IMR-90 (cell line): ENCODE data around the gene GRIN2A. TPM values are rescaled to one million over a fixed set of nuclear protein-coding genes. Genes with fewer than 3 reads are reported as not detected.

Experiments used
- ATAC-seq: fragments of 200-7000 bp; cut with Tn5 transposase; 2 replicates; pipeline ENCODE4 v1.9.1; 2020; ENCODE audit warnings: low read depth, mild to moderate bottlenecking, moderate library complexity
- BruUV-seq: library from RNA; stranded (reverse); fragments of 400-500 nt; replicated peaks from 2 replicates; lab custom pipeline; 2021; lab: Mats Ljungman, UMichigan
- CTCF ChIA-PET: fragments of 300-600 bp; formaldehyde crosslinking; extraction: SDS; loops from one replicate; lab custom pipeline; 2021; ENCODE audit warnings: antibody characterized with exemption; lab: Yijun Ruan, JAX
- POLR2A ChIA-PET: fragments of 300-600 bp; sonication (Branson Sonifier 250); formaldehyde crosslinking; loops from one replicate; lab custom pipeline; 2022; ENCODE audit warnings: antibody characterized with exemption; ENCODE audit not compliant: unreplicated experiment; lab: Charles Lee
- DNase-seq: peaks from one replicate; pipeline ENCODE4 v3.0.0; 2013
- H2AFZ ChIP-seq: replicated peaks from 2 replicates; pipeline ENCODE3; 2013; ENCODE audit warnings: low read length, mild to moderate bottlenecking; ENCODE audit not compliant: poor library complexity
- H2AK5ac ChIP-seq: 2 replicates; pipeline ENCODE4 v1.6.1; 2013; ENCODE audit warnings: low read depth, low read length, inconsistent platforms
- H2AK9ac ChIP-seq: replicated peaks from 2 replicates; pipeline ENCODE3; 2013; ENCODE audit warnings: mild to moderate bottlenecking, low read depth, low read length, moderate library complexity; ENCODE audit not compliant: poor library complexity
- H2BK120ac ChIP-seq: 2 replicates; pipeline ENCODE4 v1.6.1; 2013; ENCODE audit warnings: low read depth, low read length, inconsistent platforms
- H2BK15ac ChIP-seq: 3 replicates; pipeline ENCODE4 v1.6.1; 2013; ENCODE audit warnings: low read depth, low read length, inconsistent platforms
- H2BK20ac ChIP-seq: 2 replicates; pipeline ENCODE4 v1.6.1; 2013; ENCODE audit warnings: low read depth, mild to moderate bottlenecking, inconsistent platforms, low read length, moderate library complexity
- H2BK5ac ChIP-seq: 2 replicates; pipeline ENCODE4 v1.6.1; 2013; ENCODE audit warnings: mild to moderate bottlenecking, low read depth, low read length, inconsistent platforms; ENCODE audit not compliant: poor library complexity, severe bottlenecking
- H3K14ac ChIP-seq: replicated peaks from 2 replicates; pipeline ENCODE4 v1.6.1; 2013; ENCODE audit warnings: low read depth, low read length, inconsistent platforms
- H3K18ac ChIP-seq: 2 replicates; pipeline ENCODE4 v1.6.1; 2013; ENCODE audit warnings: low read depth, low read length, control low read depth
- H3K23ac ChIP-seq: 2 replicates; pipeline ENCODE4 v1.6.1; 2013; ENCODE audit warnings: low read depth, low read length, inconsistent platforms
- H3K27ac ChIP-seq: 2 replicates; pipeline ENCODE4 v1.5.1; 2013; ENCODE audit warnings: mild to moderate bottlenecking, control low read depth, low read length; ENCODE audit not compliant: insufficient read depth
- H3K27me3 ChIP-seq: 2 replicates; pipeline ENCODE4 v1.6.1; 2013; ENCODE audit warnings: low read length; ENCODE audit not compliant: control insufficient read depth, insufficient read depth
- H3K36me3 ChIP-seq: 2 replicates; pipeline ENCODE4 v1.6.1; 2013; ENCODE audit warnings: low read length, mixed read lengths; ENCODE audit not compliant: control insufficient read depth, insufficient read depth
- H3K4ac ChIP-seq: 2 replicates; pipeline ENCODE4 v1.6.1; 2013; ENCODE audit warnings: low read depth, low read length, inconsistent platforms
- H3K4me1 ChIP-seq: 2 replicates; pipeline ENCODE4 v1.6.1; 2013; ENCODE audit warnings: low read length, mixed read lengths; ENCODE audit not compliant: control insufficient read depth, insufficient read depth
- H3K4me2 ChIP-seq: 2 replicates; pipeline ENCODE4 v1.6.1; 2013; ENCODE audit warnings: low read depth, mild to moderate bottlenecking, control low read depth, low read length, moderate library complexity
- H3K4me3 ChIP-seq: 2 replicates; pipeline ENCODE4 v1.5.1; 2013; ENCODE audit warnings: low read depth, mild to moderate bottlenecking, control low read depth, low read length, moderate library complexity; ENCODE audit not compliant: insufficient read depth
- H3K56ac ChIP-seq: 2 replicates; pipeline ENCODE4 v1.6.1; 2013; ENCODE audit warnings: low read length, inconsistent platforms; ENCODE audit not compliant: insufficient read depth; ENCODE audit errors: extremely low read depth
- H3K79me1 ChIP-seq, 2 experiments: 2 replicates each; pipeline ENCODE4 v1.6.1; 2013; ENCODE audit warnings: low read length in 2 of 2, inconsistent platforms in 1 of 2, low read depth in 1 of 2
- H3K9ac ChIP-seq: 2 replicates; pipeline ENCODE4 v1.6.1; 2013; ENCODE audit warnings: low read depth, low read length, control low read depth
- H3K9me1 ChIP-seq: 2 replicates; pipeline ENCODE4 v1.6.1; 2013; ENCODE audit warnings: low read length, inconsistent platforms; ENCODE audit not compliant: insufficient read depth
- H3K9me3 ChIP-seq: 2 replicates; pipeline ENCODE4 v1.6.1; 2013; ENCODE audit warnings: low read length; ENCODE audit not compliant: control insufficient read depth, insufficient read depth
- H4K20me1 ChIP-seq: 2 replicates; pipeline ENCODE4 v1.6.1; 2013; ENCODE audit warnings: low read length, inconsistent platforms; ENCODE audit not compliant: insufficient read depth
- H4K5ac ChIP-seq: 2 replicates; pipeline ENCODE4 v1.6.1; 2013; ENCODE audit warnings: mild to moderate bottlenecking, low read depth, low read length, control low read depth
- H4K8ac ChIP-seq, 2 experiments: 2 replicates each; pipeline ENCODE4 v1.6.1; 2013; ENCODE audit warnings: low read depth in 2 of 2, low read length in 2 of 2, control low read depth in 1 of 2, inconsistent platforms in 1 of 2
- H4K91ac ChIP-seq: 2 replicates; pipeline ENCODE4 v1.6.1; 2013; ENCODE audit warnings: low read depth, low read length, inconsistent platforms; ENCODE audit not compliant: insufficient read depth
- CHD1 ChIP-seq: IDR thresholded peaks from 2 replicates; pipeline ENCODE4 v1.6.1; 2012; ENCODE audit warnings: low read depth, low read length, improper control_type of control experiment
- FOS ChIP-seq: fragments of 150-350 bp; IDR thresholded peaks from 2 replicates; pipeline ENCODE4 v1.6.1; 2016; ENCODE audit warnings: low read depth, low read length
- WGBS, 2 experiments: methylation state at CpG; one replicate each; pipeline versions ENCODE4 v1.1.5 to v1.1.7; 2013; ENCODE audit warnings: missing lambda C conversion rate in 2 of 2; ENCODE audit not compliant: insufficient read length in 1 of 2; ENCODE audit errors: extremely low coverage in 2 of 2; 5-methylcytosine and 5-hydroxymethylcytosine counted together
- dilution Hi-C: fragments of 300-500 bp; cut with HindIII; formaldehyde crosslinking; loops from one replicate; pipeline ENCODE4 v1.14.3; 2018; ENCODE audit warnings: low sequenced_read_pairs; ENCODE audit not compliant: unreplicated experiment
- in situ Hi-C: fragments of 300-500 bp; cut with MboI; formaldehyde crosslinking; loops from 3 replicates; pipeline ENCODE4 v1.14.3; 2019; ENCODE audit warnings: low sequenced_read_pairs, inconsistent platforms, mixed read lengths
- intact Hi-C: fragments of 100-400 bp; cut with micrococcal nuclease; formaldehyde crosslinking; loops from 2 replicates; pipeline ENCODE4 v1.10.0; 2022
- polyA plus RNA-seq, 3 experiments: library from polyadenylated mRNA; depleted of rRNA; stranded (reverse); fragments of >200 nt; gene quantifications; 2 replicates each; pipeline ENCODE4 v1.2.3, GENCODE V29; 2012; ENCODE audit warnings: low replicate concordance in 1 of 3
- total RNA-seq: library from RNA; depleted of rRNA; stranded (reverse); fragments of >200 nt; gene quantifications from 2 replicates; pipeline ENCODE4 v1.2.3, GENCODE V29; 2012
- TF ChIP-seq, protein P1 (sequence below): fragments of 150-350 bp; IDR thresholded peaks from 2 replicates; pipeline ENCODE4 v1.6.1; 2017; ENCODE audit warnings: mild to moderate bottlenecking, antibody characterized with exemption, low read length, low read depth

The GRIN2A gene
- total and polyA plus RNA-seq, 2 of the 4 experiments (the other 2 are of a cell fraction) = under 0.01 TPM; not detected in 1

DNA sequence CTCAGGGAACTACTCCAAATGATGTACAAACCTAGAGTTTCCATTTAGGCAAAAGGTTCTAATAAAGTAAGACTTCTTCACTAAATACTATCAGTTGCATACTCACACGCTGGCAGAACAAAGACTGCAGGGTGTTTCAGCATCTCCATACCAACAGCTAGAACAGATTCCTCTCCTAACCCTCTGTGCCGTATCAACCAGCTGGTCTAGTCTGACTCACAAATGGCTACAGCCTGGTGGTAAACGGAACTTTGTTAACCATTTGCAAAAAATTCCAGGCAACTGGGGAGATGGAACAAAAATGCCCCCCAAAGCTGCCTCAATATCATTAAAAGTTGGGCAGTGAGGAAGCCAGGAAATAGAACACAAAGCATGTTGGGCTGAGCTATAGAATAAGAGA lies 217.1 kb downstream of the GRIN2A start:
- H3K14ac ChIP-seq = no peak overlapping the region
- ChIA-PET CTCF (no interaction called here), POLR2A (no interaction called here)
- H3K4ac ChIP-seq = no peak overlapping the region
- H3K23ac ChIP-seq = no peak overlapping the region
- no peak overlapping the region for H2BK120ac ChIP-seq
- no peak overlapping the region for H3K18ac ChIP-seq
- intact Hi-C loops (no loop called here), dilution Hi-C loops (no loop called here), in situ Hi-C loops (no loop called here)
- H4K5ac ChIP-seq = no peak overlapping the region
- H3K4me1 ChIP-seq = no peaks in the 10 kb centered on the region
- H3K9me1 ChIP-seq = no peaks in the 10 kb centered on the region
- H3K79me1 ChIP-seq = no peaks in the 10 kb centered on the region
- H3K56ac ChIP-seq = no peak overlapping the region
- H2BK5ac ChIP-seq = no peak overlapping the region
- no CpG with 5 or more reads among the region's 3 CpGs for WGBS, 2 experiments
- no peak overlapping the region for H2AK5ac ChIP-seq
- no peak overlapping the region for H4K91ac ChIP-seq
- no peak overlapping the region for H3K27ac ChIP-seq
- no peak overlapping the region for H2AFZ ChIP-seq
- DNase-seq = no peak
- H3K9ac ChIP-seq = no peak overlapping the region
- no peak overlapping the region for H2AK9ac ChIP-seq
- H4K8ac ChIP-seq = no peak overlapping the region
- no peak overlapping the region for H3K4me3 ChIP-seq
- no peak overlapping the region for H2BK20ac ChIP-seq
- TF ChIP-seq FOS (no peak), CHD1 (no peak)
- TF ChIP-seq, protein P1, sequence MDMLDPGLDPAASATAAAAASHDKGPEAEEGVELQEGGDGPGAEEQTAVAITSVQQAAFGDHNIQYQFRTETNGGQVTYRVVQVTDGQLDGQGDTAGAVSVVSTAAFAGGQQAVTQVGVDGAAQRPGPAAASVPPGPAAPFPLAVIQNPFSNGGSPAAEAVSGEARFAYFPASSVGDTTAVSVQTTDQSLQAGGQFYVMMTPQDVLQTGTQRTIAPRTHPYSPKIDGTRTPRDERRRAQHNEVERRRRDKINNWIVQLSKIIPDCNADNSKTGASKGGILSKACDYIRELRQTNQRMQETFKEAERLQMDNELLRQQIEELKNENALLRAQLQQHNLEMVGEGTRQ = no peak
- no TSS peak for BruUV-seq
- no peak for ATAC-seq
- H2BK15ac ChIP-seq = no peak overlapping the region
- no peaks in the 10 kb centered on the region for H3K36me3 ChIP-seq
- H4K20me1 ChIP-seq = no peaks in the 10 kb centered on the region
- H3K9me3 ChIP-seq = peaks cover 5% of the 10 kb centered on the region
- no peaks in the 10 kb centered on the region for H3K27me3 ChIP-seq
- no peak overlapping the region for H3K4me2 ChIP-seq
